GM18858 (cell line): ENCODE results near the gene SQSTM1.
"Not testable (repeated sequence)": the region's sequence is repeated elsewhere in the genome, so short reads cannot be mapped to it uniquely, and the experiment has no call there.

Experiments
- ATAC-seq: cut with Tn5 transposase; IDR thresholded peaks from one replicate; pipeline ENCODE4 v1.9.1; 2021; ENCODE audit not compliant: unreplicated experiment

The SQSTM1 gene

GRCh38 chr5:179823937-179824744 is 3.4 kb downstream of the SQSTM1 start:
- no peak for ATAC-seq

GRCh38 chr5:179824745-179825112 is 4.0 kb downstream of the SQSTM1 start:
- ATAC-seq = no peak

- ATAC-seq = no peak
Measured at GRCh38 chr5:179825655-179826182, 5.0 kb downstream of the SQSTM1 start.

GRCh38 chr5:179827680-179828079 is 7.0 kb downstream of the SQSTM1 start:
- no peak for ATAC-seq

- ATAC-seq = no peak
Measured at GRCh38 chr5:179828756-179829421, 8.2 kb downstream of the SQSTM1 start.

GRCh38 chr5:179829732-179830435 is 9.2 kb downstream of the SQSTM1 start:
- ATAC-seq = no peak

GRCh38 chr5:179830818-179831468 is 10.2 kb downstream of the SQSTM1 start:
- no peak for ATAC-seq

- no peak for ATAC-seq
Measured at GRCh38 chr5:179832039-179832745, 11.5 kb downstream of the SQSTM1 start.

GRCh38 chr5:179833056-179833708 is 12.5 kb downstream of the SQSTM1 start:
- no peak for ATAC-seq

- no peak for ATAC-seq
Measured at GRCh38 chr5:179833709-179834070, 13.0 kb downstream of the SQSTM1 start.

- ATAC-seq = no peak
Measured at GRCh38 chr5:179834120-179834519, 13.4 kb downstream of the SQSTM1 start.

- not testable (repeated sequence) for ATAC-seq
Measured at GRCh38 chr5:179834871-179835270, 14.2 kb downstream of the SQSTM1 start.

GRCh38 chr5:179836225-179837019 is 15.7 kb downstream of the SQSTM1 start:
- ATAC-seq = no peak

GRCh38 chr5:179837076-179838011 is 16.6 kb downstream of the SQSTM1 start:
- no peak for ATAC-seq

- ATAC-seq = no peak
Measured at GRCh38 chr5:179839328-179840256, 18.9 kb downstream of the SQSTM1 start.

- ATAC-seq = no peak
Measured at GRCh38 chr5:179840321-179840720, 19.6 kb downstream of the SQSTM1 start.

GRCh38 chr5:179840766-179841165 is 20.1 kb downstream of the SQSTM1 start:
- no peak for ATAC-seq
